Neutrophil (primary cell): ENCODE results near the gene ARF3.

Source experiments
- H3K27ac ChIP-seq: fragments of 200-600 bp; sonication (generic); 2 replicates; pipeline ENCODE4 v1.5.1; 2016; ENCODE audit warnings: mild to moderate bottlenecking, moderate library complexity
- H3K27me3 ChIP-seq: fragments of 200-600 bp; sonication (generic); 2 replicates; pipeline ENCODE4 v1.6.0; 2016; ENCODE audit warnings: mild to moderate bottlenecking
- H3K36me3 ChIP-seq: fragments of 200-600 bp; sonication (generic); 2 replicates; pipeline ENCODE4 v1.5.1; 2017
- H3K4me1 ChIP-seq, 2 experiments: fragments of 200-600 bp in 1 of 2; sonication (generic) in 1 of 2; 1 replicate in 1 of 2; 2 replicates in 1 of 2; pipeline versions ENCODE4 v1.5.1 to v1.6.1; 2013 to 2016; ENCODE audit warnings: low read depth in 1 of 2, low read length in 1 of 2, mild to moderate bottlenecking in 1 of 2, moderate library complexity in 1 of 2; ENCODE audit not compliant: control insufficient read depth in 1 of 2, insufficient read depth in 1 of 2
- H3K4me3 ChIP-seq, 2 experiments: fragments of 200-600 bp in 1 of 2; sonication (generic) in 1 of 2; 1 replicate in 1 of 2; 2 replicates in 1 of 2; pipeline ENCODE4 v1.5.1; 2013 to 2016; ENCODE audit warnings: low read depth in 1 of 2, low read length in 1 of 2, mild to moderate bottlenecking in 1 of 2, moderate library complexity in 1 of 2
- H3K9me3 ChIP-seq: fragments of 200-600 bp; sonication (generic); 2 replicates; pipeline ENCODE4 v1.5.1; 2016
- TF ChIP-seq, protein P1 (sequence below): fragments of 200-600 bp; sonication (generic); IDR thresholded peaks from 2 replicates; pipeline ENCODE4 v1.5.1; 2016; ENCODE audit warnings: antibody characterized with exemption

Gene ARF3

DNA sequence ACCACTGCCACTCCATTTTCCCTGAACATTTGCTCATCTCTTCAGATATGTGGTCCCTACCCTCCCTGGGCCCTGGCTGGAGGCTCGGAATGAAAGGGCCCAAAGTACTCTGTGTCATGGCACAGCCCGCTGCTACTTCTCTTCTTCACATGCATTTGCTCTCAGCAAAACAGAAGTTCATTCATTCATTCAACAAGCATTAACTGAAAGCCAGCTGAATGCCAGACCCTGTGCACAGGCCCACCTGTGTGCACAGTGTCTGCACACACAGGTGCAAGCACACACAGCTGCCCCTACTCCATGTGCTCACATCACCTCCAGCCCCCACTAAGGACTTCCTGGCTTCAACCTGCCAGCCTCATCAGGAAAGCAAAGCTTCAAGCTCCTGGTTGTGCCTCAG lies 28.6 kb upstream of the ARF3 start:
- peaks cover 100% of the 10 kb centered on the region for H3K27me3 ChIP-seq
- H3K9me3 ChIP-seq = no peaks in the 10 kb centered on the region
- H3K4me3 ChIP-seq = no peak overlapping the region
- H3K27ac ChIP-seq = no peak overlapping the region
- TF ChIP-seq, protein P1, sequence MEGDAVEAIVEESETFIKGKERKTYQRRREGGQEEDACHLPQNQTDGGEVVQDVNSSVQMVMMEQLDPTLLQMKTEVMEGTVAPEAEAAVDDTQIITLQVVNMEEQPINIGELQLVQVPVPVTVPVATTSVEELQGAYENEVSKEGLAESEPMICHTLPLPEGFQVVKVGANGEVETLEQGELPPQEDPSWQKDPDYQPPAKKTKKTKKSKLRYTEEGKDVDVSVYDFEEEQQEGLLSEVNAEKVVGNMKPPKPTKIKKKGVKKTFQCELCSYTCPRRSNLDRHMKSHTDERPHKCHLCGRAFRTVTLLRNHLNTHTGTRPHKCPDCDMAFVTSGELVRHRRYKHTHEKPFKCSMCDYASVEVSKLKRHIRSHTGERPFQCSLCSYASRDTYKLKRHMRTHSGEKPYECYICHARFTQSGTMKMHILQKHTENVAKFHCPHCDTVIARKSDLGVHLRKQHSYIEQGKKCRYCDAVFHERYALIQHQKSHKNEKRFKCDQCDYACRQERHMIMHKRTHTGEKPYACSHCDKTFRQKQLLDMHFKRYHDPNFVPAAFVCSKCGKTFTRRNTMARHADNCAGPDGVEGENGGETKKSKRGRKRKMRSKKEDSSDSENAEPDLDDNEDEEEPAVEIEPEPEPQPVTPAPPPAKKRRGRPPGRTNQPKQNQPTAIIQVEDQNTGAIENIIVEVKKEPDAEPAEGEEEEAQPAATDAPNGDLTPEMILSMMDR = no peak
- H3K4me1 ChIP-seq = peaks cover 11 to 14% of the 10 kb centered on the region in 2 experiments
- H3K36me3 ChIP-seq = no peaks in the 10 kb centered on the region

GRCh38 chr12:48985475-48985897 lies 28.2 kb upstream of the ARF3 start:
- Histone ChIP-seq H3K4me1 (peaks cover 12 to 14% of the 10 kb centered on the region in 2 experiments), H3K27me3 (peaks cover 100% of the 10 kb centered on the region), H3K9me3 (no peaks in the 10 kb centered on the region), H3K27ac (no peak overlapping the region), H3K4me3 (no peak overlapping the region), H3K36me3 (no peaks in the 10 kb centered on the region)
- TF ChIP-seq, protein P1 = no peak

GRCh38 chr12:48982397-48983080 lies 25.3 kb upstream of the ARF3 start:
- no peak overlapping the region for H3K27ac ChIP-seq
- H3K4me1 ChIP-seq = peaks cover 40 to 41% of the 10 kb centered on the region in 2 experiments
- no peak overlapping the region for H3K4me3 ChIP-seq
- TF ChIP-seq, protein P1 = no peak
- peaks cover 100% of the 10 kb centered on the region for H3K27me3 ChIP-seq
- H3K9me3 ChIP-seq = no peaks in the 10 kb centered on the region
- no peaks in the 10 kb centered on the region for H3K36me3 ChIP-seq

- no peaks in the 10 kb centered on the region for H3K9me3 ChIP-seq
- H3K36me3 ChIP-seq = no peaks in the 10 kb centered on the region
- TF ChIP-seq, protein P1 = no peak
- peaks cover 41% of the 10 kb centered on the region in 2 experiments for H3K4me1 ChIP-seq
- H3K27ac ChIP-seq = no peak overlapping the region
- peak overlapping the region; percentile 39 to 60 for H3K4me3 ChIP-seq
- H3K27me3 ChIP-seq = peaks cover 100% of the 10 kb centered on the region
Observed at GRCh38 chr12:48981757-48982157, 24.5 kb upstream of the ARF3 start.

DNA sequence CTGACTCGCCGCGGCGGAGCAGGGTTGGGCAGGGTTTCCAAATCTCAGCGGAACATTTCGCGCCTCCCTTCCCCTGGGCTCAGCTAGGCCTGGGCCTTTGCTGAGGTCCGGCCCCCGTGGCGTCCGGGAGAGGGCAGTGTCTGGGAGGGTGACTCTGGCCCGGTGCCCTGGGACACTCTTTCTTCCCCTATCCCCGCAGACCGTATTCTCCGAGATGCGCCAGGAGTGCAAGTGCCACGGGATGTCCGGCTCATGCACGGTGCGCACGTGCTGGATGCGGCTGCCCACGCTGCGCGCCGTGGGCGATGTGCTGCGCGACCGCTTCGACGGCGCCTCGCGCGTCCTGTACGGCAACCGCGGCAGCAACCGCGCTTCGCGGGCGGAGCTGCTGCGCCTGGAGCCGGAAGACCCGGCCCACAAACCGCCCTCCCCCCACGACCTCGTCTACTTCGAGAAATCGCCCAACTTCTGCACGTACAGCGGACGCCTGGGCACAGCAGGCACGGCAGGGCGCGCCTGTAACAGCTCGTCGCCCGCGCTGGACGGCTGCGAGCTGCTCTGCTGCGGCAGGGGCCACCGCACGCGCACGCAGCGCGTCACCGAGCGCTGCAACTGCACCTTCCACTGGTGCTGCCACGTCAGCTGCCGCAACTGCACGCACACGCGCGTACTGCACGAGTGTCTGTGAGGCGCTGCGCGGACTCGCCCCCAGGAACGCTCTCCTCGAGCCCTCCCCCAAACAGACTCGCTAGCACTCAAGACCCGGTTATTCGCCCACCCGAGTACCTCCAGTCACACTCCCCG lies 23.9 kb upstream of the ARF3 start:
- Histone ChIP-seq H3K4me1 (peaks cover 41% of the 10 kb centered on the region in 2 experiments), H3K4me3 (peak overlapping the region; percentile 39 to 60), H3K27me3 (peaks cover 100% of the 10 kb centered on the region), H3K27ac (no peak overlapping the region), H3K36me3 (no peaks in the 10 kb centered on the region), H3K9me3 (no peaks in the 10 kb centered on the region)
- TF ChIP-seq, protein P1 = no peak
